SJCRH30 (cell line): ENCODE data around the gene BTBD3. TPM values are rescaled to one million over a fixed set of nuclear protein-coding genes. Genes with fewer than 3 reads are reported as not detected.

Source experiments
- DNase-seq, 2 experiments: peaks; one replicate each; pipeline ENCODE4 v3.0.0-alpha.2; 2015 to 2020
- H3K27ac ChIP-seq: fragments of 250-450 bp; sonication (Bioruptor Pico); 2 replicates; pipeline ENCODE4 v1.5.1; 2020; ENCODE audit warnings: mild to moderate bottlenecking, moderate library complexity
- H3K27me3 ChIP-seq: fragments of 250-450 bp; sonication (Bioruptor Pico); 2 replicates; pipeline ENCODE4 v1.5.1; 2020; ENCODE audit warnings: mild to moderate bottlenecking, moderate library complexity
- H3K36me3 ChIP-seq: fragments of 250-450 bp; sonication (Bioruptor Pico); 2 replicates; pipeline ENCODE4 v1.5.1; 2020; ENCODE audit warnings: mild to moderate bottlenecking, moderate library complexity
- H3K4me1 ChIP-seq: fragments of 250-450 bp; sonication (Bioruptor Pico); 2 replicates; pipeline ENCODE4 v1.5.1; 2020; ENCODE audit warnings: mild to moderate bottlenecking, moderate library complexity
- H3K4me3 ChIP-seq: fragments of 250-450 bp; sonication (Bioruptor Pico); 2 replicates; pipeline ENCODE4 v1.5.1; 2020; ENCODE audit warnings: mild to moderate bottlenecking, moderate library complexity
- H3K9me3 ChIP-seq: fragments of 250-450 bp; sonication (Bioruptor Pico); replicated peaks from 2 replicates; pipeline ENCODE4 v1.5.1; 2020; ENCODE audit warnings: mild to moderate bottlenecking, moderate library complexity
- total RNA-seq: library from RNA; depleted of rRNA; stranded (reverse); fragments of >200 nt; shearing (Covaris generic); gene quantifications from 2 replicates; pipeline ENCODE4 v1.2.3, GENCODE V29; 2014

The BTBD3 gene
- total RNA-seq, 1 experiment from 2014 or later: 36.2 TPM

DNA sequence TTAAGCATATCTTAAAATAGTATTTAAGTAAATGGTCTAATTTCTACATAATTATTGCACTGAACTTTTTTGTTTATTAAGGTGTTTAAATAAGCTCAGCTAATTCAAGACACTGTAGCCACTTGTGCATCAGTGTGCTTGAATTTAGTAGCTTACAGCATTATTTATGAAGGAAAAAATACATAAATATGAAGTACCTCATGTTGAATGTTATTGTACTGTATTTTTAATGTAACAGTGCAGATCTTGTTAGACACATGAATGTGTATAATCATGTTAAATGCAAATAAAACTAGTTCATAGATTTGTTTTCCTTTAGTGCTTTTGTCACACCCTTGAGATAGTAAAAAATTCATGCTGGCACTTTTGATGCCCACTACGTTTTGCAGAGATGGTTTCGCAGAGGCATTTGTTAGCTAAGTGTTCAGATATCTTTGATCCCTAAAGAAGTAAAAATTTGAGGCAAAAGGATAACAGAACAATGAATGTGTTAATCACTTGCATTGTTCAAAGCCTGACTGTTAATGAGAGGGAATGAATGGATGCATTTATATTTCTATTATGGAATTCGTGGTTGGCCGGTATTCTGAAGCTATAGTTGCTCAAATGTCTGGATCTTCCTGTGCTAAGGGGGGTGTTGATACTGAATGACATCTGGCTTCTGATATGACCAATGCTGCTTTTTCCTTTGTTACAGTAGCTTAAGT is 8.8 kb downstream of the BTBD3 start:
- H3K9me3 ChIP-seq: no peaks in the 10 kb centered on the region
- H3K4me3 ChIP-seq: no peak overlapping the region
- H3K27me3 ChIP-seq: no peaks in the 10 kb centered on the region
- H3K36me3 ChIP-seq: no peaks in the 10 kb centered on the region
- 0 out of 2 replicates have a peak, but pooled peaks cover 3% of the 10 kb centered on the region for H3K4me1 ChIP-seq
- H3K27ac ChIP-seq: no peak overlapping the region
- DNase-seq: no peak

DNA sequence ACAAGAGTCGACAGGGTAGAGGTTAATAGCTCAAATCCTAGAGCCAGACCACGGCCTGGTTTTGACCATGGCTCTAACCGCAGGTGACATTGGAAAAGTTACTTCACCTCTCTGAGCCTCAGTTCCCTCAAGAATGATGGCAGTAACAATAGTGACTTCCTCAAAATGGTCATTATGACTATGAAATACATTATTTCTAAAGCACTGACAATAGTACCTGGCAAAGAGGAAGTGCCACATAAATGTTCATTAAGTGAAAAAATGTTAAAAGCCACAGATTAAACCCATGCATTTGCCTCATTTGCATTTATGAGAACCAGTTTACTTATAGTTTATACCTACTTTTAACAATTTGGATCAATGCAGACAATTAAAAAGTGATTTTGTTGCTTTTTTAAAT is 12.3 kb downstream of the BTBD3 start:
- 0 out of 2 replicates have a peak, but pooled peaks cover 3% of the 10 kb centered on the region for H3K4me1 ChIP-seq
- no peaks in the 10 kb centered on the region for H3K9me3 ChIP-seq
- H3K27me3 ChIP-seq: no peaks in the 10 kb centered on the region
- no peak for DNase-seq
- H3K4me3 ChIP-seq: no peak overlapping the region
- no peaks in the 10 kb centered on the region for H3K36me3 ChIP-seq
- no peak overlapping the region for H3K27ac ChIP-seq

DNA sequence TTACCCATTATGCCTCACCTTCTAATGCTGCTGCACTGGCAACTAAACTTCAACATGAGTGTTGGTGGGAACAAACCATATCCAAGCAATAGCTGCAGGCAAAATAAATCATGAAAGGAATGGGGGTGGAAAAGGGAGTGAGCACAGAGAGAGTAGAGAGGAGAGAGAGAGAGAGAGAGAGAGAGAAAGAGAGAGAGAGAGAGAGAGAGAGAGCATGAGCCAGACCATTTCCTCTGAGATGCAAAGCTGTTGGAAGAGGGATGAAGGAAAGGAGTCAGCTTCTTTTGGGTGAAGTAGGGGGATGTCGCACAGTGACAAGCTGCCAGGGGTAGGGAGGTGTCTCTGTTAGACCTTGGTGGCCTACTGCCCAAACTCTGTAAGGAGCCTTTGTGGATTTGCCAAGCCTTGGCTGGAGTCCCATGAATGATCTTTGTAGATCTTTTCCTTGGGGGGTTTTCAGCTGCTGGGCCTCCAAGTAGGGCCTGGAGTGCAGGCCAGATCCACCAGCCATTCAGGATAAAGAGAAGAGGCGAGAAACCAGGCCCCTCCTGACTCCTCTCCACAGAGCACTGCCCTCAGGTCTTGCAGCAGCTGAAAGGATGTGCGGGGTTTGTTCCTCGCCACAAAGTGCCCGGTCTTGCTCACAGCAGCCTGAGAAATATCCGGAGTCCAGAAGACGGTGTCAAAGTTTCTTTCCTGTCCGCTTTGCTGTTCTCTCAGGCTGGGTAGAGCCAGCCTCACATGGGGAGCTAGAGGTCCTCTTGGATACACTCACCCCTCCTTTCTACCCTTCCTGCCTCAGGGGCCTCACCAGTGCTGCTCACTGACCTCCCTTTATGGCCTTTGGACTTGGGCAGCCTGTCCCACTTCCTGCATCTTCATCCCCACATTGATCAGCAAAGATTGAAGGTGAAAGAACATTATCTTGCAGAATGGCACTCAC is 17.8 kb downstream of the BTBD3 start:
- no peaks in the 10 kb centered on the region for H3K4me1 ChIP-seq
- no peaks in the 10 kb centered on the region for H3K9me3 ChIP-seq
- H3K4me3 ChIP-seq: no peak overlapping the region
- no peaks in the 10 kb centered on the region for H3K27me3 ChIP-seq
- H3K36me3 ChIP-seq: no peaks in the 10 kb centered on the region
- peak in 1 of 2 experiments; percentile 18 for DNase-seq
- no peak overlapping the region for H3K27ac ChIP-seq

DNA sequence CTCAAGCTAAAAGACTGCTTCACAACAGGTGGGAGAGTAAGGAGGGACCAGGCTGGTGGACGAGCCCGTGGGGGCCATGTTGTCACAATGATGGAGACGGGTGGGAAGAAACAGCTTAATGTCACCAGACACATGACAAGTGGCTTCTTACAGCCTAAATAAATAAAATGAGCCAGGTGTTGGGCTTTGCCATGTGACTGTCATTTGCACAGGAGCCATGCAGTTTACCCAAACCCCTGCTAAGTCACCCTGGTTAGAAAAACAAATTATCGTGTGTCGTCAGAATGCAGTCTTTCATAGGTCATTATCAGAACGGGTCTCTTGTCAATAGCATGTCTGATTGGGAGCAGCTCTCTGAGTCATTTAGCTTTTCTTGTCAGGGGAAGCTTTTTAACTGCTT is 18.5 kb downstream of the BTBD3 start:
- Histone ChIP-seq H3K4me3 (no peak overlapping the region), H3K4me1 (no peaks in the 10 kb centered on the region), H3K36me3 (no peaks in the 10 kb centered on the region), H3K27ac (no peak overlapping the region), H3K27me3 (no peaks in the 10 kb centered on the region), H3K9me3 (no peaks in the 10 kb centered on the region)
- no peak for DNase-seq

DNA sequence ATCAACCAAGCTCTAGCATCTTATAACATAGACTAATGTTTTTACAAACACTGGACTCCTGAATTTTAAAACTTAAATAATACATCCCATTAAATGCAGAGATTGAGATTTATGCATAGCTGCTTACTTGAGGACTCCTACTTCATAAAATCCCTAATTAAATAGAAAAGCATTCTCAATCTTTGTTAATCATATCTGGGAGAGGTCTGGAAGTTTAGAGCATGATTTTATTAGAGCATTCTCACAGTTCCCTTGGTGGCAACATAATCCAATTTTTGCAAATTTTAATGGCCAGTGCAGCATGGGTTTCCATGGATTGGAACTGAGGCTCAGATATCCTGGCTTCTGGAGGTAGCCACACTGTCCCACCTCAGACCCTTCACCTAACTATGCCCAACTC is 19.5 kb downstream of the BTBD3 start:
- no peak for DNase-seq
- no peaks in the 10 kb centered on the region for H3K36me3 ChIP-seq
- H3K4me1 ChIP-seq: no peaks in the 10 kb centered on the region
- no peak overlapping the region for H3K4me3 ChIP-seq
- H3K27me3 ChIP-seq: no peaks in the 10 kb centered on the region
- H3K27ac ChIP-seq: no peak overlapping the region
- H3K9me3 ChIP-seq: no peaks in the 10 kb centered on the region

DNA sequence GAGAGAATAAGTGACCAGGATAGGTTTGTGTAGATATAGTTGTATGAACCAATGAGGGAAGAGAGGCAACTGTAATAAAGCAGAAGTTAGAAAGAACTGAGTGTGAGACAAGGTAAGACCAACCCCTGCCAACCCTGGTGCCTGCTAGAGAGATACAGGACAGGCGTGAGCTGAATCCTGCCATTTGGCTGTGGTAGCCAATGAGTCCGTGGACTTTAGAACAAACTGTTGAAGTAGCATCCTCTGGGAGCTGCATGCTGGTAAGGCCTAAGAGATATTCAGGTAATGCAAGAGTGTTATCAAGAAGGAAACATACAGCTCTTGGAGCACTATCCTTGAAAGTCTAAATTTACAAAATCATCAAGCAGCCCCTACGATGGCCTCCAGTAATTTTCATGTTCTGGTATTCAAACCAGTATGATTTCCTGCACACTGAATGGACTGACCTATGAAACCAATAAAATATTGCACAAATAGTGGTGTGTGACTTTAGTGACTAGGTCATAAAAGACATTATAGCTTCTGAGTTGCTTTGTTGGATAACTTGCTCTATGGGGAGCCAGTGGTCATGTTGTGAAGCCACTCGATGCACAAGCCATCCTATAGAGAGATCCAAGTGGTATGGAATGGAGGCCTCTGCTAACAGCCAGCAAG is 24.0 kb downstream of the BTBD3 start:
- Histone ChIP-seq H3K27ac (no peak overlapping the region), H3K27me3 (no peaks in the 10 kb centered on the region), H3K4me1 (no peaks in the 10 kb centered on the region), H3K4me3 (no peak overlapping the region), H3K36me3 (no peaks in the 10 kb centered on the region), H3K9me3 (no peaks in the 10 kb centered on the region)
- DNase-seq: no peak

DNA sequence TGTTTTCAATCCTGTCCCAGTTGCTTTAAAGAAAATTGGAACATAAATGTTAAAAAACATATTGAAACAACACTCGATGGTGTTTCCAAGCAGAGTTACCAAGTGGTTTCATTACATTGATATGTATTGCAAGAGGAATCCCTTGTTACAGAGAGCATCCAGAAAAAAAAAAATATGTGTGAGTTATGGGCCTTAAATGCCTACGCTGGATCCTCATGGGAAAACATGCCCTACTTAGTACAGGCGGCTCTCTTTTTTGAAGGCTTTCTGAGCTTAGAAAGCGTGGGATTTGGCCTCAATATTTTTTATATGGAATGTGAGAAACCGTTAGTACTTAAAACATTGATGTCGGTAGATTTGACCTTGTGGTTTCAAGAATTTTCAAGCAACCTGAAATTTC is 26.1 kb downstream of the BTBD3 start:
- Histone ChIP-seq H3K4me1 (no peaks in the 10 kb centered on the region), H3K27me3 (no peaks in the 10 kb centered on the region), H3K9me3 (no peaks in the 10 kb centered on the region), H3K27ac (no peak overlapping the region), H3K4me3 (no peak overlapping the region), H3K36me3 (no peaks in the 10 kb centered on the region)
- DNase-seq: no peak

DNA sequence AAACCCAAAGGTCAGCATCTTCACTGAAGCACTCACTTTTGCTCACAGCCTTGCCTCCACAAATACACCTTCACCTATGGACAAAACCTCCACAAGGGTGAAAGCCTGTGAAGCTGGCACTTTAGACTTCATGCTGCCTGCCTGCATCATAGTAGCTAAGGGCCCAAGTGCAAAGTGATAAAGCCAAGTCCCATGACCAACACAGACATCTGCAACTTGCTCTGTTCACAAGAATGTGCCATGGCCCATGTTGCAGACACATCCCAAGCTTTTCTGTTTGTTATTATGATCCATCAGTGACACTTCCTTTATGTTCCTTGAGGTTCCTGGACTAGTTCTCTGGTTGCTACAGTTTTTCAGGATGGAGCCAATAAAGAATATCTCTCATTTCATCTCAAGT is 31.1 kb downstream of the BTBD3 start:
- Histone ChIP-seq H3K27ac (no peak overlapping the region), H3K4me3 (no peak overlapping the region), H3K4me1 (no peaks in the 10 kb centered on the region), H3K9me3 (no peaks in the 10 kb centered on the region), H3K36me3 (no peaks in the 10 kb centered on the region), H3K27me3 (no peaks in the 10 kb centered on the region)
- no peak for DNase-seq

DNA sequence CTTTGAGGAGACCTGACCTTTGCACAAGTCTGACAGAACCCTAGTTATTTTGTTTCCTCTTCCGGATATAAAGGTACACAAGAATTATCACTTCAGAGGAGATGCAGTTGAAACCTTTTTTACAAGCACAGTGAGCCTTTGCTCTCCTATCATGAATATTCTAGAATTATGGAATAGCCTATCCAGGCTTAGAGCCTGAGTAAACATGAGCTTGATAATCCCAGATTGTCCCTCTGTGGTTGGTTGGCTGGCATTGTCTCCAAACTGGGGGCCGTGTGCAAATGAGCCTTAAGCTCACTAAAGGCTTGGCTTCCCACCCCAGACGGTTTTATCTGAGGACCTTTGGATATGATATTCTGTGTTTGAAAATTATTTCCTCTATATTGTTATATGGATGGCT is 32.0 kb downstream of the BTBD3 start:
- no peak overlapping the region for H3K27ac ChIP-seq
- H3K4me3 ChIP-seq: no peak overlapping the region
- no peak for DNase-seq

DNA sequence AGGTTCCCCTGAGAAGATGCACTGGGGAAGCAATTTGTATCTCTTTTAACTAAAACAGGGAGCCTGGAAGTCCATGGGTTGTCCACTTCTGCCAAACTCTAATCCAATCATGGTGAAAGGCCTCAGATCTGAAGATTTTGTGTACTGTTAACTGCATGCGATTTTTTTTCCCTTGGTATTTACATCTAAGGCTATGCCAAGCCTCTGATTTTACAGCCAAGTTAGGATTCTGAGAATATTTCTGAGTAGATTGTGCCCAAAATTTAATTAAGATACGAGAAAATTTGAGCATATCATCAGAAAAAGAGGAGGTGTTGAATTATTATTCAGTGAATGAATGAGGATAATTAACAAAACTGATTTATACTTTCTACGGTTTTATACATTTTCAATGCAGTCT is 34.0 kb downstream of the BTBD3 start:
- H3K27me3 ChIP-seq: no peaks in the 10 kb centered on the region
- no peak for DNase-seq
- no peaks in the 10 kb centered on the region for H3K4me1 ChIP-seq
- H3K9me3 ChIP-seq: no peaks in the 10 kb centered on the region
- no peak overlapping the region for H3K27ac ChIP-seq
- H3K4me3 ChIP-seq: no peak overlapping the region
- no peaks in the 10 kb centered on the region for H3K36me3 ChIP-seq

More for the DNA sequence above, 32.0 kb downstream of the BTBD3 start:
- Histone ChIP-seq H3K27me3 (no peaks in the 10 kb centered on the region), H3K9me3 (no peaks in the 10 kb centered on the region), H3K4me1 (no peaks in the 10 kb centered on the region), H3K36me3 (no peaks in the 10 kb centered on the region)

DNA sequence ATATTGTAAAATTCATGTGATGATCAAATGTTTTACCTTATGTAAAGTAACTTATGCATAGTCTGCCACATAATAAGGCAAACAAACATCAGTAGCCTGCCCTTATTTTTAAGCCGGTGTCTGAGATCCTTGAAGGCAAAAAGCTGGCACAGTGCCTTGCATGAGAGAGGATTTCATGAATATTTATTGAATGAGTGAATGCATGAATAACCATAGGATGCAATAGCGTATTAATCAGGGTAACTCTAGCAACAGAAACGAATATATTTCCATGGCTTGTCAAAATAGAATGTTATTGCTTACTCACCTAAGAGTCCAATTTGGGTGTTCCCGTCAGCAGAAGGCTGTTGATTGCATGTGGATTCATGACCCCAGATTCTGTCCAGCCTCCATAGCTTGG is 34.9 kb downstream of the BTBD3 start:
- no peak overlapping the region for H3K27ac ChIP-seq
- no peak overlapping the region for H3K4me3 ChIP-seq
- no peaks in the 10 kb centered on the region for H3K27me3 ChIP-seq
- H3K4me1 ChIP-seq: no peaks in the 10 kb centered on the region
- no peak for DNase-seq
- H3K9me3 ChIP-seq: no peaks in the 10 kb centered on the region
- H3K36me3 ChIP-seq: no peaks in the 10 kb centered on the region

DNA sequence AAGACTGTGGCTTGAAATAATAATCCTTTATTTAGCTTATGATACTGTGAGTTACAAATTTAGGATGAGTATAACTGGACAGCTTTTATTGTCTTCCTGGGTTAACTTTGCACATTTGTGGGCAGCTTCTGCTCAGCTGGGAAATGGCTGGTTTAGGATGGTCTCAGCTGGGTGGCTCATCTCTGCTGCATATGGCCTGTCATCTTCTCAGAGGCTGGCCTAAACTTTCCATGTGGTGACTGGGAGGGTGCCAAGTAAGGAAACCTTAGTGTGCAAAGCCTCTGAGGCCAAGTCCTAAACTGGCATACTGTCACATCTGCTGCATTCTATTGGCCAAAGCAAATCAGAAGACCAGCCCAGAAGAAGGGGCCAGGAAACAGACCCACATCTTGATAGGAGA is 40.2 kb downstream of the BTBD3 start:
- no peaks in the 10 kb centered on the region for H3K27me3 ChIP-seq
- H3K27ac ChIP-seq: no peak overlapping the region
- no peaks in the 10 kb centered on the region for H3K9me3 ChIP-seq
- DNase-seq: no peak
- H3K36me3 ChIP-seq: no peaks in the 10 kb centered on the region
- H3K4me3 ChIP-seq: no peak overlapping the region
- no peaks in the 10 kb centered on the region for H3K4me1 ChIP-seq

DNA sequence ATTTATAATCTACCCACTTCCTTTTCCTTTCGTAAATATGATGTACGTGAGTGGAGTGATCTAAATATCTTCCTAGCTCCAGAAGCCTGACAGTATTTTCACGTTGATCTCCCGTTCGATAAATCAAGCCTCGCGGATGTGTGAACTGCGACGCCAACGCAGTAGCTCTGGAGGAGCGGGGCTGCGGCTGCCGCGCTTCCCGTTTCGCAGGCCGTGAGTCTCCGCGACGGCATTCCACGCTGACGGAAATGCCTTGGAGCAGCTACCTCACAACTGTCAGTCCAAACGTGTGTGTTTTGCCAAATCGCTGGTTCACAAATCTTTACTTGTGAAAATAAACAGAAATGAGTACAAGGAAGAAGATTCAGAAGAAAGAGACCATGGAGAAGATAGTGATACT is 41.2 kb downstream of the BTBD3 start:
- no peaks in the 10 kb centered on the region for H3K36me3 ChIP-seq
- no peak for DNase-seq
- H3K9me3 ChIP-seq: no peaks in the 10 kb centered on the region
- H3K27ac ChIP-seq: no peak overlapping the region
- H3K27me3 ChIP-seq: no peaks in the 10 kb centered on the region
- H3K4me3 ChIP-seq: no peak overlapping the region
- no peaks in the 10 kb centered on the region for H3K4me1 ChIP-seq

DNA sequence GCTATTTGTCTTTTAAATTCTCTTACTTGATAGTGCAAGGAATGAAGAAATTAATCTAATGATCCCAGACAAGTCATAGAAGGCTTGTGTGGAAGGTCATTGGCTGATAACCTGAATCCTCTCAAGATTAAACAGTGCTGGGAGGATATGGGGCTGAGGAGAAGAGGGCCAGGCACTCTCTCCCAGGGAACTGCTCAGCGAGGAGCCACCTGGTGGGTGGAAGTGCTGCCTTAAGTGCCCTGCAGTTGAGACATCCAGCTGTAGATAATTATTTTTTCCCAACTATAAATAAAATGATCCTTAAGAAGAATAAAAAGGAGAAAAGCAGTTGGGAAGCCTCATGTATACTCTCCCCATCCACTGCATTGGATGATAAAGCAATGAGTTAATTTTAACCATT is 47.9 kb downstream of the BTBD3 start:
- DNase-seq: no peak
- no peaks in the 10 kb centered on the region for H3K36me3 ChIP-seq
- H3K27me3 ChIP-seq: no peaks in the 10 kb centered on the region
- no peak overlapping the region for H3K27ac ChIP-seq
- H3K9me3 ChIP-seq: no peaks in the 10 kb centered on the region
- no peak overlapping the region for H3K4me3 ChIP-seq
- H3K4me1 ChIP-seq: no peaks in the 10 kb centered on the region

DNA sequence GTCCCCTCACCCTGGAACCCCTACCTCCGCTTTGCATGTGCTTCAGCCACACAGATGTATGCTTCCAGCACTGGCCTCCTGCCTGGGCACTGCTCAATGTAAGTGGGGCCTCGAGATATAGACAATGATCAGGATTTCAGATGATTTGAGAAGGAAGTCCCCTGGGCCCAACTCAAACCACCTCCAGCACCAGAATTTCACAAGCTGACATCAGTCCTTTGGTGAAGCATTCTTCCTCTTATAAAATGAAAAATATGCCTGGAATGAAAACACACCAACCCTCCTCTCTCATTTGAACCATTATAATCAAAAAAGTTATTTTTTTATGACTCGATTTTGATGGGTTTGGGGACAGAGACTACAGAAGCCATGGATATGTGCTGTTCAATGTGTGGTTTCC is 48.5 kb downstream of the BTBD3 start:
- H3K4me1 ChIP-seq: no peaks in the 10 kb centered on the region
- no peaks in the 10 kb centered on the region for H3K36me3 ChIP-seq
- H3K27me3 ChIP-seq: no peaks in the 10 kb centered on the region
- no peak for DNase-seq
- H3K27ac ChIP-seq: no peak overlapping the region
- H3K9me3 ChIP-seq: no peaks in the 10 kb centered on the region
- H3K4me3 ChIP-seq: no peak overlapping the region
